Nephron (organoid): ENCODE measurements around the gene OOSP3.

Experiments
- H3K27ac Mint-ChIP-seq, 3 experiments: 2 replicates each; pipeline ENCODE4 v1.8.0; 2020; ENCODE audit warnings: mixed read lengths in 3 of 3, mild to moderate bottlenecking in 2 of 3, moderate library complexity in 1 of 3
- H3K27me3 Mint-ChIP-seq: 2 replicates; pipeline ENCODE4 v1.8.0; 2021; ENCODE audit warnings: low read depth, mild to moderate bottlenecking, moderate library complexity, mixed read lengths
- H3K36me3 Mint-ChIP-seq: 2 replicates; pipeline ENCODE4 v1.8.0; 2020; ENCODE audit warnings: low read depth, mixed read lengths
- H3K4me1 Mint-ChIP-seq: 2 replicates; pipeline ENCODE4 v1.8.0; 2020; ENCODE audit warnings: mixed read lengths
- H3K4me3 Mint-ChIP-seq, 3 experiments: 2 replicates each; pipeline ENCODE4 v1.8.0; 2020; ENCODE audit warnings: mild to moderate bottlenecking in 3 of 3, mixed read lengths in 3 of 3, moderate library complexity in 2 of 3
- H3K9me3 Mint-ChIP-seq: 2 replicates; pipeline ENCODE4 v1.8.0; 2020; ENCODE audit warnings: mixed read lengths
- TF ChIP-seq, protein P1 (sequence below), 3 experiments: fragments of 200-600 bp; sonication (generic); IDR thresholded peaks; one replicate each; pipeline ENCODE4 v1.5.0; 2021; ENCODE audit warnings: antibody characterized with exemption in 3 of 3; ENCODE audit not compliant: unreplicated experiment in 3 of 3

OOSP3 gene, protein sequence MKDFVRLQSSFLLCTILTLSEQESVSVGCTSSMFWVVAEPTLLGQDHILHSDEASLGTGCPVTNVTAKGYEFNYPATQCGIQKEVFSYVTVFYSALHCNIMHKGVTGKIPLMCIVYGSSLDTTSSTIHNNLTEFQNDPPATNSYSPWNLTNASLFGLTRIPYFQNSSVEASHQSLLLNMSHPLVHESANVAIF

DNA sequence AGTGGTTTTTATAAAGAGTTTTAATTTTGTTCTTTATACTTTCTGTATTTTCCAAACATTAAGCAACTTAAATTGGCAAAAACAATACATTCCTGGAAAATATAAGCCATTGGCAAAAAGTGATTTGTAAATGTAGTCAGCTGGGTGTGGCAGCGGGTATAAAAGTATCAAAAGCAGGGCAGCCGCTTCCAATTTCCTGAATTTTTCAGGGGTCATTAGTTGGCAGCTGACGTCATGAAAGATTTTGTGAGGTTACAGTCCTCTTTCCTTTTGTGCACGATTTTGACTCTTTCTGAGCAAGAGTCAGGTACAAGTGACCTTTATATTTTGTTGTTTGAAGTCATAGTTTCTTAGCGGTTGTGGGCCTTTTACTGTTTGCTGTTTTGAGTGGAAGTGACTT is at the start of gene OOSP3:
Gene OOSP3 (plus strand): TSS at position 208 of the 400 bp plus-strand sequence. CDS start 27 bp downstream, at position 235.
- H3K36me3 Mint-ChIP-seq, result no peaks in the 10 kb centered on the region
- no peaks in the 10 kb centered on the region for H3K27me3 Mint-ChIP-seq
- H3K27ac Mint-ChIP-seq, result no peak within 1 kb of the TSS
- H3K4me3 Mint-ChIP-seq, result no peak within 1 kb of the TSS
- H3K9me3 Mint-ChIP-seq, result no peaks in the 10 kb centered on the region
- TF ChIP-seq, protein P1, sequence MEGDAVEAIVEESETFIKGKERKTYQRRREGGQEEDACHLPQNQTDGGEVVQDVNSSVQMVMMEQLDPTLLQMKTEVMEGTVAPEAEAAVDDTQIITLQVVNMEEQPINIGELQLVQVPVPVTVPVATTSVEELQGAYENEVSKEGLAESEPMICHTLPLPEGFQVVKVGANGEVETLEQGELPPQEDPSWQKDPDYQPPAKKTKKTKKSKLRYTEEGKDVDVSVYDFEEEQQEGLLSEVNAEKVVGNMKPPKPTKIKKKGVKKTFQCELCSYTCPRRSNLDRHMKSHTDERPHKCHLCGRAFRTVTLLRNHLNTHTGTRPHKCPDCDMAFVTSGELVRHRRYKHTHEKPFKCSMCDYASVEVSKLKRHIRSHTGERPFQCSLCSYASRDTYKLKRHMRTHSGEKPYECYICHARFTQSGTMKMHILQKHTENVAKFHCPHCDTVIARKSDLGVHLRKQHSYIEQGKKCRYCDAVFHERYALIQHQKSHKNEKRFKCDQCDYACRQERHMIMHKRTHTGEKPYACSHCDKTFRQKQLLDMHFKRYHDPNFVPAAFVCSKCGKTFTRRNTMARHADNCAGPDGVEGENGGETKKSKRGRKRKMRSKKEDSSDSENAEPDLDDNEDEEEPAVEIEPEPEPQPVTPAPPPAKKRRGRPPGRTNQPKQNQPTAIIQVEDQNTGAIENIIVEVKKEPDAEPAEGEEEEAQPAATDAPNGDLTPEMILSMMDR (IDR thresholded peaks at IDR 0.05; ENCODE audit: unreplicated experiment in 3 of 3), result no peak
- H3K4me1 Mint-ChIP-seq, result no peaks in the 10 kb centered on the region

DNA sequence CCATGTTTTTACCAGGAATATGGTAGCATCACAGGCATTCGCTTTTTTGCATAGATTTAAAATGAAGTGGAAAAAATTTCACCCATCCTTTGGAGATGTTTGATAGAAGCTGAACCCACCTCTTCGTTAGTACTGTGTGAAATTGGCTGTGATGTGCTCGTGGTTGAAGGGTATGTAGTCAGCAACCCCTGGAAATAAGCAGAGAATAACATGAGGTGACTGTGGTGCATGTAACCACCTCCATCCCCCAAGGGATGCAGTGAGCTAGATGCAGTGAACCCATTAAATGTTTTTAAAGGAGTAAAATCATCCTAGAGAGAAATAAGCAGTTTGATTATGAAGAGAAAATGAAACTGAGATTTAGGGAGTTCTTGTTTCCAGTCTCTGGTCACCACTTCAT is 49.2 kb upstream of the OOSP3 start:
- H3K36me3 Mint-ChIP-seq, result no peaks in the 10 kb centered on the region
- no peak overlapping the region for H3K27ac Mint-ChIP-seq
- H3K4me3 Mint-ChIP-seq, result no peak overlapping the region
- no peaks in the 10 kb centered on the region for H3K9me3 Mint-ChIP-seq
- no peaks in the 10 kb centered on the region for H3K4me1 Mint-ChIP-seq
- TF ChIP-seq, protein P1 (IDR thresholded peaks at IDR 0.05; ENCODE audit: unreplicated experiment in 3 of 3), result no peak
- H3K27me3 Mint-ChIP-seq, result no peaks in the 10 kb centered on the region

DNA sequence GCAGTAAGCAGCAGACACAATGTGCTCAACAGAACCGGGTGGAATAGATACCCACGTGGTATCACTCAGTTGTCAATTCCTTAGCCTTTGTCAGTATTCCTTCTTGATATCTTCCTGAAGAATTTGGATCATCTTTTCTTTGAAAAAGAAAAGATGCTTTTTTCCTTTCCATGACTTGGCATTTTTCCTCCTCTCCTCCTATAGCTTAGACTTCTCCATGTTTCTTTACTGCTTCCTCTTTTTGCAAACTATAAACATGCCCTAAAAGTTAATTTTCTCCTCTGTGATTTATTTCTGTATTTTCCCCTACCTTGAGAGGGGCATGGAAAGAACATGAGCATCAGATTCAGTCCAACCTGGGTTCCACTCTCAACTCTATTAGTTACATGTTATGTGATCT is 45.0 kb upstream of the OOSP3 start:
- H3K36me3 Mint-ChIP-seq, result no peaks in the 10 kb centered on the region
- H3K27me3 Mint-ChIP-seq, result no peaks in the 10 kb centered on the region
- H3K9me3 Mint-ChIP-seq, result no peaks in the 10 kb centered on the region
- H3K4me3 Mint-ChIP-seq, result no peak overlapping the region
- TF ChIP-seq, protein P1 (IDR thresholded peaks at IDR 0.05; ENCODE audit: unreplicated experiment in 3 of 3), result no peak
- H3K27ac Mint-ChIP-seq, result no peak overlapping the region
- no peaks in the 10 kb centered on the region for H3K4me1 Mint-ChIP-seq

DNA sequence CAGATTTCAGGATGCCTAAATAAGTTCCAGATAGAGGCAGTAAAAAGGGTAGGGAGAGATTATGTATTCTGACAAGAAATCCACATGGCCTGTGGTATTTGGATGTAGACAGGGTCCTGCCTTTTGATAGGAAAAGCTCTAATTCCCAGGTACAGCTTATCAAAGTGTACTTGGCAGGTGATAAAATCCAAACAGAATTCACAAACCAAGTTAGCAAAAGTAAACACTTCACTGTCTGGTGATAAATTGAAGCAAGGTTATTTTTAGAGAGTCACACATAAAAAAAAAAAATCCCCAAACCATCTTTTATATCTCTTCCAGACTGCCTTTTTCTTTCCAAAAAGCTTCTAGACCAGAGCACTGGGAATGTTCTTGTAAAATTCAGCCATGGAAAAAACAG is 39.0 kb upstream of the OOSP3 start:
- Mint-ChIP-seq H3K4me1 (no peaks in the 10 kb centered on the region), H3K27ac (no peak overlapping the region), H3K27me3 (peaks cover 3% of the 10 kb centered on the region), H3K9me3 (no peaks in the 10 kb centered on the region), H3K36me3 (no peaks in the 10 kb centered on the region), H3K4me3 (no peak overlapping the region)
- TF ChIP-seq, protein P1 (IDR thresholded peaks at IDR 0.05; ENCODE audit: unreplicated experiment in 3 of 3), result no peak

DNA sequence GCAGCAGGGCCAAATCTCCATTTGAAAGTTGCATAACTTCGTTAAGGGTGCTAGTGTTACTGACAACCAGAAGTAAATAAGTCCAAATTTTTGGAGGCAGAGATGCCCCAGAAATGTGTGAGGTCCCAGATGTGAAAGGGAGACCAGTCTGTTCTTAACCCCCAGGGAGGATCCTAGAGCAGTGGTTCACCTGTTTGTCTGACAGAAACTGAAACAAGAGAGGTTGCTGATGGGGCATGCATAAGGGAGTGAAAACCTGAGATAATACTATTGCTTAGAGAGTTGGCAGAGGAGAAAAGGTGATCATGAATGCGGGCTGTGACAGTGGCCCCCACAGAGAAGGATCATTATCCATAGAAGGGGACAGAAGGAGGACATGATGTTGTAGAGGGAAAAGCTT is 37.1 kb upstream of the OOSP3 start:
- peaks cover 3% of the 10 kb centered on the region for H3K27me3 Mint-ChIP-seq

DNA sequence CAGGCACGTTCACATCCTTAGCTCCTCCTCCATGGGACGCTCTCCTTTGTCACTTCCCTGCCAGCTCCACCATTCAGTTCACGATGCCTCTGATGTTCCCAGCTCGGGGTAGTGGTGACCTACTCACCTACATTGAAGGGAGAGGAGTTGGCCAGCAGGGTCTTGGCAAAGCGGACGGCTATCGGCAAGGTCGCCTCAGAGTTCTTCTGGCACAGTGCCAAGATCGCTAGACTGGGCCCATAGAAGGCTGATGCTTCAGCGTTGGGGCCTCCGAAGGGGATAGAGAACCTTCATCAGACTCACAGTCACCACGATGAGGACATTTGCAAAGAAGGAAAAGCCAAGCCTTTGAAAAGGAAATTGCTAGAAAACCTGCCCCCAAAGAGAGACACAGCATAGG is 36.3 kb upstream of the OOSP3 start:
- Mint-ChIP-seq H3K36me3 (no peaks in the 10 kb centered on the region), H3K4me1 (no peaks in the 10 kb centered on the region), H3K4me3 (no peak overlapping the region), H3K9me3 (no peaks in the 10 kb centered on the region), H3K27me3 (peaks cover 3% of the 10 kb centered on the region), H3K27ac (no peak overlapping the region)
- TF ChIP-seq, protein P1 (IDR thresholded peaks at IDR 0.05; ENCODE audit: unreplicated experiment in 3 of 3), result no peak

More for the DNA sequence above, 37.1 kb upstream of the OOSP3 start:
- Mint-ChIP-seq H3K27ac (no peak overlapping the region), H3K4me1 (no peaks in the 10 kb centered on the region), H3K36me3 (no peaks in the 10 kb centered on the region), H3K9me3 (no peaks in the 10 kb centered on the region), H3K4me3 (no peak overlapping the region)
- TF ChIP-seq, protein P1 (IDR thresholded peaks at IDR 0.05; ENCODE audit: unreplicated experiment in 3 of 3), result no peak
